Measurements from ENCODE around the gene THSD4.

DNA sequence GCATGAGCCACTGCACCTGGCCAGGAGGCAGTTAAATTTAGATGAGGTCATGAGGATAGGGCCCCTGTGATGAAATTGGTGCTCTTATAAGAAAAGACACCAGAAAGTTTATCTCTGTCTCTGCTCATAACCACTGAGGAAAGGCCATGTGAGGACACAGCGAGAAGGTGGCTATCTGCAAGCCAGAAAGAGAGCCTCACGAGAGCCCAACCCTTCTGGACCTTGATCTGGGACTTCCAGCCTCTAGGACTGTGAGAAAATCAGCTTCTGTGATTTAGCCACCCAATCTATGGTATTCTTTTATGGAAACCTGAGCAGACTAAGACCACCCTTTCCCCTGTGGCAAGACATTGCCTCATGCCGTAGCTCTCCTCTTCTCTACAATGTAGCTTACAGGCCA is 337.6 kb downstream of the THSD4 start:
- TF ChIP-seq, protein P1, sequence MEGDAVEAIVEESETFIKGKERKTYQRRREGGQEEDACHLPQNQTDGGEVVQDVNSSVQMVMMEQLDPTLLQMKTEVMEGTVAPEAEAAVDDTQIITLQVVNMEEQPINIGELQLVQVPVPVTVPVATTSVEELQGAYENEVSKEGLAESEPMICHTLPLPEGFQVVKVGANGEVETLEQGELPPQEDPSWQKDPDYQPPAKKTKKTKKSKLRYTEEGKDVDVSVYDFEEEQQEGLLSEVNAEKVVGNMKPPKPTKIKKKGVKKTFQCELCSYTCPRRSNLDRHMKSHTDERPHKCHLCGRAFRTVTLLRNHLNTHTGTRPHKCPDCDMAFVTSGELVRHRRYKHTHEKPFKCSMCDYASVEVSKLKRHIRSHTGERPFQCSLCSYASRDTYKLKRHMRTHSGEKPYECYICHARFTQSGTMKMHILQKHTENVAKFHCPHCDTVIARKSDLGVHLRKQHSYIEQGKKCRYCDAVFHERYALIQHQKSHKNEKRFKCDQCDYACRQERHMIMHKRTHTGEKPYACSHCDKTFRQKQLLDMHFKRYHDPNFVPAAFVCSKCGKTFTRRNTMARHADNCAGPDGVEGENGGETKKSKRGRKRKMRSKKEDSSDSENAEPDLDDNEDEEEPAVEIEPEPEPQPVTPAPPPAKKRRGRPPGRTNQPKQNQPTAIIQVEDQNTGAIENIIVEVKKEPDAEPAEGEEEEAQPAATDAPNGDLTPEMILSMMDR (IDR thresholded peaks at IDR 0.05): no peak
- TF ChIP-seq POLR2A (IDR thresholded peaks at IDR 0.05): no peak
